GM13976 (cell line): Measurements from ENCODE around the gene SPTBN4.
"Not testable (repeated sequence)": the region's sequence is repeated elsewhere in the genome, so short reads cannot be mapped to it uniquely, and the experiment has no call there.

Experiments used
- DNase-seq: peaks from one replicate; pipeline ENCODE4 v3.0.0; 2012; ENCODE audit warnings: low spot score
- in situ Hi-C: fragments of 300-500 bp; cut with MboI; formaldehyde crosslinking; loops from one replicate; pipeline ENCODE4 v1.12.0; 2022; ENCODE audit warnings: low sequenced_read_pairs, mixed read lengths, inconsistent platforms; ENCODE audit not compliant: unreplicated experiment
- TF ChIP-seq, protein P1 (sequence below): IDR thresholded peaks from 2 replicates; pipeline ENCODE4 v1.5.1; 2012; ENCODE audit warnings: borderline replicate concordance, mild to moderate bottlenecking; ENCODE audit not compliant: insufficient read depth; ENCODE audit errors: extremely low read depth, missing control alignments, control extremely low read depth

Gene SPTBN4

DNA sequence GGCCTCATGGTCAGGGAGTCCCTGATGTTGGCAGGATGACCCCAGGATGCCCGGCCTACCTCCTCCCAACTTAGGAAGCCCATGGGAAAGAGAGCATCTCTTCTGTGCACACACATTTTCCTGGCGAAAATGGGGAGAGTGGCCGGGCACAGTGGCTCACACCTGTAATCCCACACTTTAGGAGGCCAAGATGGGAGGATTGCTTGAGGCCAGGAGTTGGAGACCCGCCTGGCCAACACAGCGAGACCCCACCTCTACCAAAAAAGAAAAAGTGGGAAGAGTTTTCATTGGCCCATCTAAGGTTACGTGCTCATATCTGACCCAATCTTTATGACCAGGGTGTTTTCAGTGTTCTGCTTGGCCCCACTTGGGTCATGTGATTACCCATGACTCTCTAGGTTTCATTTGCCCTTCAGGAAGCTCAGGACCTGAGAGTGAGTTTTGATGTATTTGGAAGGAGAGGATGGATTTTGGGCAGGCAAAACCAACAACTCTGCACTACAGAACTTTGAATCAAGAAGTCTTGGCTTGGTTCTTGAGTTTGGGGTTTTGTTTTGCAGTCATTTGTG is 76.3 kb downstream of the SPTBN4 start:
- TF ChIP-seq, protein P1, sequence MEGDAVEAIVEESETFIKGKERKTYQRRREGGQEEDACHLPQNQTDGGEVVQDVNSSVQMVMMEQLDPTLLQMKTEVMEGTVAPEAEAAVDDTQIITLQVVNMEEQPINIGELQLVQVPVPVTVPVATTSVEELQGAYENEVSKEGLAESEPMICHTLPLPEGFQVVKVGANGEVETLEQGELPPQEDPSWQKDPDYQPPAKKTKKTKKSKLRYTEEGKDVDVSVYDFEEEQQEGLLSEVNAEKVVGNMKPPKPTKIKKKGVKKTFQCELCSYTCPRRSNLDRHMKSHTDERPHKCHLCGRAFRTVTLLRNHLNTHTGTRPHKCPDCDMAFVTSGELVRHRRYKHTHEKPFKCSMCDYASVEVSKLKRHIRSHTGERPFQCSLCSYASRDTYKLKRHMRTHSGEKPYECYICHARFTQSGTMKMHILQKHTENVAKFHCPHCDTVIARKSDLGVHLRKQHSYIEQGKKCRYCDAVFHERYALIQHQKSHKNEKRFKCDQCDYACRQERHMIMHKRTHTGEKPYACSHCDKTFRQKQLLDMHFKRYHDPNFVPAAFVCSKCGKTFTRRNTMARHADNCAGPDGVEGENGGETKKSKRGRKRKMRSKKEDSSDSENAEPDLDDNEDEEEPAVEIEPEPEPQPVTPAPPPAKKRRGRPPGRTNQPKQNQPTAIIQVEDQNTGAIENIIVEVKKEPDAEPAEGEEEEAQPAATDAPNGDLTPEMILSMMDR: no peak
- DNase-seq: no peak
- in situ Hi-C loops: no loop called here

DNA sequence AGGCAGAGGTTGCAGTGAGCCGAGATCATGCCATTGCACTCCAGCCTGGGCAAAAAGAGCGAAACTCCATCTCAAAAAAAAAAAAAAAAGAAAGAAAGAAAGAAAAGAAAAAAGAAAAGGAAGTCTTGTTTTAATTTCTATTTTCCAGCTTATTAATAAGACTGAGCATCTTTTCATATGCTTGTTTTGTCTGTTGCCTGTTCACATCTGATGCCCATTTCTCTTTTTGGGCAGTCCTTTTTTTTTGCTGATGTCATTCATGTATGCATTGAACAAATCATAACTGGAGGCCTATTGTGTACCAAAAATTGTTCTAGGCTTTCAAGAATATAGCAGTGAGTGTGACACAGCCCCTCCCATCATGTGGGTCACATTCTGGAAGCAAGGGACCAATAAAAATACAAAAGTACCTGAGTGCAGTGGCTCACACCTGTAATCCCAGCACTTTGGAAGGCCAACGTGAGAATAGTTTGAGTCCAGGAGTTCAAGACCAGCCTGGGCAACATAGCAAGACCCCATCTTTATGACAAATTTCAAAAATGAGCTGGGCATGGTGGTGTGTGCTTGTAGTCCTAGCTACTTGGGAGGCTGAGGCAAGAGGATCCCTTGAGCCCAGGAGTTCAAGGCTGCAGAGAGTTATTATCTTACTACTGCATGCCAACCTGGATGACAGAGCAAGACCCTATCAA is 79.5 kb downstream of the SPTBN4 start:
- DNase-seq, in situ Hi-C loops: not testable (repeated sequence)

DNA sequence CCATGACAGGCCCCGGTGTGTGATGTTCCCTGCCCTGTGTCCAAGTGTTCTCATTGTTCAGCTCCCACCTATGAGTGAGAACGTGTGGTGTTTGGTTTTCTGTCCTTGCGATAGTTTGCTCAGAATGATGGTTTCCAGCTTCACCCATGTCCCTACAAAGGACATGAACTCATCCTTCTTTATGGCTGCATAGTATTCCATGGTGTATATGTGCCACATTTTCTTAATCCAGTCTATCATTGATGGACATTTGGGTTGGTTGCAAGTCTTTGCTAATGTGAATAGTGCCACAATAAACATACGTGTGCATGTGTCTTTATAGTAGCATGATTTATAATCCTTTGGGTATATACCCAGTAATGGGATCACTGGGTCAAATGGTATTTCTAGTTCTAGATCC is 80.4 kb downstream of the SPTBN4 start:
- in situ Hi-C loops, DNase-seq: not testable (repeated sequence)

DNA sequence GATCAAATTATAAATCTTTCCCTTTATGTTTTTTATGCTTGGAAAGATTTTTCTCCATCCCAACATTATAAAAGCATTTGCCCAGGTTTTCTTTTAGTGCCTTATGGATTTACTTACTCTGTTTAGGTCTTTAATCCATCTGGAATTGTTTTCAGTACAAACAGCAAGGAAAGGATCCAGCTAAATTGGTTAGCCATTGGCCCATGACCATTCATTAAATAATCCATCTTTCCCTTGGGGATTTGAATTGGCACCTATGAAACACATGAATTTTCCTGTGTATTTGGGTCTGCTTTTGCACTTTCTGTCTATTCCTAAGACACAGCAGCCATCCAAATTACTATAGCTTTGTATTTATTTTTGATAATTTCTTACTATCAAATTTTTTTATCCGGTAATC is 81.0 kb downstream of the SPTBN4 start:
- in situ Hi-C loops: no loop called here
- TF ChIP-seq, protein P1: no peak
- DNase-seq: no peak

DNA sequence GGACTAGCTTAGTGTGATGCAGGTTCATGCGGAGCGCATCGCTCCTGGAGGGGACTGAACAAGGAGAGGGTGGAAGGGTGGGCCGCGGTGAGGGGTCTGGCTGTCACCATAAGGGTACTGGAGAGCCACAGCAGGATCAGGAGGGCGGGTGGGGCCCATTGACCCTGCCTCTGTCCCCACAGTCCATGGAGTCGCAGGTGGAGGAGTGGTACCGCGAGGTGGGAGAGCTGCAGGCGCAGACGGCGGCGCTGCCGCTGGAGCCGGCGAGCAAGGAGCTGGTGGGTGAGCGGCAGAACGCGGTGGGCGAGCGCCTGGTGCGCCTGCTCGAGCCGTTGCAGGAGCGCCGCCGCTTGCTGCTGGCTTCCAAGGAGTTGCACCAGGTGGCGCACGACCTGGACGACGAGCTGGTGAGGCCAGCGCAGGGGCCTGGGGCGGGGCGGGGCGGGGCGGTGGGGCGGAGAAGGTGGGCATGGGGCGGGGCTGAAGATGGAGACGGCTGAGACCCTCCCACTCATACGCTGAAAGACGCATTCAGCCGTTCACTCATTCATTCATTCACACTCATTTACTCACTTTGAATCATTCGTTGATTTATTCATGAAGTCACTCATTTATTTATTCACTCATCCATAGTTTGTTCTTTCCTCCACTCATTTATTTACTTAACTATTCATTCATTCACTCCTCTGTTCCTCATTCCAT is 82.4 kb downstream of the SPTBN4 start:
- in situ Hi-C loops: no loop called here
- TF ChIP-seq, protein P1: peak; percentile 62
- peak; percentile 90 for DNase-seq

DNA sequence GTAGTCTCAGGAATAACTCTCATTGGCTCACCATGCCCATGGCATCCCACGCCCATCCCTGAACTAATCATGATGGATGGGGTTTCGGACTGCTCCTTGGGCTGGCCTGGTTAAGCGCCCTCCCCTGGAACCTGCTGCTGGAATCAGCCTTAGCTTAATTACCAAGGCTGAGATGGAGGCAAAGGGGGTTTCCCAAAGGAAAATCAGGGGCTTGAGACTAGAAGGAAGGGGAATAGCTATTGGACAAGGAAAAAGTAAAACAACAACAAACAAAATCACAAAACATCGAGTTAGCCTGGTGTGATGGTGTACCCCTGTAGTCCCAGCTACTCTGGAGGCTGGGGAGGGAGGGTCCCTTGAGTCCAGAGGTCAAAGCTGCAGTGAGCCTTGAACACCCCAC is 84.2 kb downstream of the SPTBN4 start:
- TF ChIP-seq, protein P1: no peak
- DNase-seq: no peak
- in situ Hi-C loops: no loop called here

DNA sequence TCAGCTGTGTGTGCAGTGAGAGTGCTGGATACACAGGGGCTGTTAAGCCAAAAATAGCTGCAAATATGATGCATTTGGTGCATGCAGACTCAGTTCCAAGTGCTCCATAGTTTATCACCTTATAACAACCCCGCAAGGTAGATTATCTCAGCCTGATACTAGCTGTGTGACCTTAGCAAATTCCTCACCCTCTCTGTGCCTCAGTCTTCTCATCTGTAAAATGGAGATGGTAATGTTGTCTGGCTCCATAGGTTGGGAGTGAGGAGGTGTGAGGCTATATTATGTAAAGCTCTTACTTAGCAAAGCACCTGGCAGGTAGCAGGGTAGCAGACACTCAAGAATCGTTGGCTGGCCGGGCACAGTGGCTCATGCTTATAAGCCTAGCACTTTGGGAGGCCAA is 86.0 kb downstream of the SPTBN4 start:
- TF ChIP-seq, protein P1: no peak
- in situ Hi-C loops: no loop called here
- DNase-seq: no peak
